Breast epithelium (tissue), 4 donors: ENCODE measurements around the gene SLC9A8. TPM values are rescaled to one million over a fixed set of nuclear protein-coding genes. Genes with fewer than 3 reads are reported as not detected.

Experiments
- DNase-seq, 2 donors: peaks; one replicate each; pipeline ENCODE4 v3.0.0-alpha.2; 2019; ENCODE audit warnings: low spot score in 2 of 2
- H3K27ac ChIP-seq, 2 donors: fragments of 200-600 bp; sonication (generic) in 1 of 2; one replicate each; pipeline ENCODE4 v1.5.1; 2016 to 2019; ENCODE audit warnings: mild to moderate bottlenecking in 1 of 2
- H3K27me3 ChIP-seq, 2 donors: fragments of 200-600 bp; sonication (generic) in 1 of 2; one replicate each; pipeline versions ENCODE4 v1.5.1 to v1.6.0; 2017 to 2019; ENCODE audit warnings: control low read depth in 1 of 2, mild to moderate bottlenecking in 1 of 2
- H3K36me3 ChIP-seq: fragments of 200-600 bp; one replicate; pipeline ENCODE4 v1.5.1; 2019
- H3K4me1 ChIP-seq, 2 donors: fragments of 200-600 bp; sonication (generic); one replicate each; pipeline ENCODE4 v1.5.1; 2016 to 2019; ENCODE audit warnings: control low read depth in 1 of 2
- H3K4me3 ChIP-seq, 3 donors: fragments of 200-600 bp; sonication (generic); 1 replicate in 2 of 3; 2 replicates in 1 of 3; pipeline ENCODE4 v1.5.1; 2016 to 2019; ENCODE audit warnings: mild to moderate bottlenecking in 3 of 3, moderate library complexity in 2 of 3
- H3K9me3 ChIP-seq, 2 donors: fragments of 200-600 bp; sonication (generic) in 1 of 2; one replicate each; pipeline ENCODE4 v1.5.1; 2016 to 2019; ENCODE audit warnings: control low read depth in 1 of 2
- POLR2A ChIP-seq: fragments of 450-650 bp; IDR thresholded peaks from one replicate; pipeline ENCODE4 v1.6.1; 2016; ENCODE audit warnings: antibody characterized with exemption, mild to moderate bottlenecking, moderate library complexity
- POLR2AphosphoS5 ChIP-seq, 3 donors: sonication (generic); formaldehyde crosslinking; IDR thresholded peaks; one replicate each; pipeline ENCODE4 v1.6.1; 2017; ENCODE audit warnings: antibody characterized with exemption in 3 of 3
- intact Hi-C: fragments of 100-400 bp; cut with DNase I; formaldehyde crosslinking; loops from one replicate; pipeline ENCODE4 v1.15.1; 2023; ENCODE audit warnings: low total_unique reads
- total RNA-seq, 3 donors: library from RNA; depleted of rRNA; stranded (reverse); fragments of >200 nt; gene quantifications; one replicate each; pipeline ENCODE4 v1.1.0, GENCODE V29; 2016
- TF ChIP-seq, protein P1 (sequence below), 3 donors: fragments of 450-650 bp; IDR thresholded peaks; one replicate each; pipeline ENCODE4 v1.5.1; 2016 to 2017; ENCODE audit warnings: antibody characterized with exemption in 3 of 3, mild to moderate bottlenecking in 3 of 3, moderate library complexity in 3 of 3

The SLC9A8 gene
- total RNA-seq, 3 donors from 2014 or later, result 11.8 to 13.5 (median 13.3) TPM

DNA sequence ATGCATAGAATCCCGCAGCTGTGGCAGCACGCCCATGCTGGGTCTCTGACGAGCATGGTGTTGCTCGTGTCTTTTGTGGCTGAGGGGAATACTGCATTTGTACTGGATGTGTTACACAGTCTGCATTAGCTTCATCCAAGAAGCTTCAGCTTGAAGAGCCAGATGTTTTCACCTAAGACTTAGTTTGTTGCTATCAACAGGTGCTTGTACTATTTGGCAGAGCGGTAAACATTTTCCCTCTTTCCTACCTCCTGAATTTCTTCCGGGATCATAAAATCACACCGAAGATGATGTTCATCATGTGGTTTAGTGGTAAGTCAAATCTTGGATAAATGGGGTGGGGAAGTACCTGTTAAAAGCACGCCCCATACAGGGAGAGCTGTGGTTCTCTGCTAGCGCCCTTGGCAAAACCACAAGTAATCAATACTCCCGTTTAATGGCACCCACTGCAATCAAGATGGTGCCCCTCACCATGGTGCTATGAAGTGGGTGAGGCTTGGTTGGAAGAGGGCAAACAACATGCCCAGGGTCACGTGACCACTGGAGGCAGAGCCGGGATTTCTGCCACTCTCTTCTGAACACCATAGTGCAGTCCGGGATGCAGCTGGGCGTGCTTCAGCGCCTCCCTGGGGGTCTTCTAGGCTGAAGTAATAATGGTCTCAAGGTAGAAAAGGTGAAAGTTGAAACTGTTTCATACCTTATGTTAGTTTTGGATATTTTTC lies 68.3 kb downstream of the SLC9A8 start:
- no peaks in the 10 kb centered on the region for H3K27me3 ChIP-seq
- intact Hi-C loops, result no loop called here
- no peak for DNase-seq
- H3K9me3 ChIP-seq, result no peaks in the 10 kb centered on the region
- H3K36me3 ChIP-seq, result peaks cover 5% of the 10 kb centered on the region
- no peak overlapping the region for H3K4me3 ChIP-seq
- no peak overlapping the region for H3K27ac ChIP-seq
- no peaks in the 10 kb centered on the region for H3K4me1 ChIP-seq
- TF ChIP-seq POLR2AphosphoS5 (IDR thresholded peaks at IDR 0.05) (no peak), POLR2A (no peak)
- TF ChIP-seq, protein P1, sequence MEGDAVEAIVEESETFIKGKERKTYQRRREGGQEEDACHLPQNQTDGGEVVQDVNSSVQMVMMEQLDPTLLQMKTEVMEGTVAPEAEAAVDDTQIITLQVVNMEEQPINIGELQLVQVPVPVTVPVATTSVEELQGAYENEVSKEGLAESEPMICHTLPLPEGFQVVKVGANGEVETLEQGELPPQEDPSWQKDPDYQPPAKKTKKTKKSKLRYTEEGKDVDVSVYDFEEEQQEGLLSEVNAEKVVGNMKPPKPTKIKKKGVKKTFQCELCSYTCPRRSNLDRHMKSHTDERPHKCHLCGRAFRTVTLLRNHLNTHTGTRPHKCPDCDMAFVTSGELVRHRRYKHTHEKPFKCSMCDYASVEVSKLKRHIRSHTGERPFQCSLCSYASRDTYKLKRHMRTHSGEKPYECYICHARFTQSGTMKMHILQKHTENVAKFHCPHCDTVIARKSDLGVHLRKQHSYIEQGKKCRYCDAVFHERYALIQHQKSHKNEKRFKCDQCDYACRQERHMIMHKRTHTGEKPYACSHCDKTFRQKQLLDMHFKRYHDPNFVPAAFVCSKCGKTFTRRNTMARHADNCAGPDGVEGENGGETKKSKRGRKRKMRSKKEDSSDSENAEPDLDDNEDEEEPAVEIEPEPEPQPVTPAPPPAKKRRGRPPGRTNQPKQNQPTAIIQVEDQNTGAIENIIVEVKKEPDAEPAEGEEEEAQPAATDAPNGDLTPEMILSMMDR (IDR thresholded peaks at IDR 0.05), result no peak

DNA sequence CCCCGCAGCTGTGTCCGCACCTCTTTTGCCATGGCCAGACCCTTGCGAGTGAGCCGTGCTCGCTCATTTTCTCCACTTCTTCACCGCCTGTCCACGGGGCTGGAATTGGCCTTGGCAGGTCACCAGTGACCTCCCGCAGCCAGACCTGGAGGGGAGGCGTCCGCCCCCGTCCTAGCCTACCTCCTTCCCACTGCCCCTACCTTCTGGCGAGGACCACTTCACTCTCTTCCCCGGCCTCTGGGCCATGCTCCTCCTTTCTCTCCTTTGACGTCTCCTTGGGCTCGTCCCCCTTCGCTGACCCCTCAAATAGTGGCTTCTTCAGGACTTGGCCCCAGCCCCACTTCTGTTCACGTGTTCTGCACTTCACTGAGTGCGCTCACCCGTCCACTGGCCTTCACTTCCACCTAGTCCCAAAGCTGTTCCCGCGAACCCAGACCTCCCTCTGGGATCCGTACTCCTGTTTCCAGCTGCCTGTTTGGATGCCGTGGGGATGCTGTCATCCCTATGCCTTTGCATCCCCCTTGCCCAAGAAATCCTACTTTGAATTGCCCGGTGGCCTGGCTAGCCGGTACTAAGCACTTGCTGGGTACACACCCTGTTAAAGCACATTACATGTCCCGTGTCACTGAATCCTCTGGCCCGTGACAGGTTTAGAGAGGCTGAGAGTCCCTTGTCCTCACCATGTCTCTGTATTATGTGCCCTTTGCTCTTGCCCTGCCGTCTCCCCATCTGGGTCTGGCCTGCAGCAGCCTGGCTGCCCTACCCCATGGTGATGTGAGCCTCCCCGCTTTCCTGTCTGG lies 69.7 kb downstream of the SLC9A8 start:
- peak in 1 of 2 donors; percentile 24 for DNase-seq
- H3K4me3 ChIP-seq, result no peak overlapping the region
- no peak overlapping the region for H3K27ac ChIP-seq
- H3K4me1 ChIP-seq, result no peaks in the 10 kb centered on the region
- no peaks in the 10 kb centered on the region for H3K9me3 ChIP-seq
- no peak for TF ChIP-seq POLR2A
- TF ChIP-seq, protein P1 (IDR thresholded peaks at IDR 0.05), result no peak
- no peak for TF ChIP-seq POLR2AphosphoS5 (IDR thresholded peaks at IDR 0.05)
- H3K27me3 ChIP-seq, result no peaks in the 10 kb centered on the region
- intact Hi-C loops, result no loop called here
- H3K36me3 ChIP-seq, result peaks cover 5% of the 10 kb centered on the region

DNA sequence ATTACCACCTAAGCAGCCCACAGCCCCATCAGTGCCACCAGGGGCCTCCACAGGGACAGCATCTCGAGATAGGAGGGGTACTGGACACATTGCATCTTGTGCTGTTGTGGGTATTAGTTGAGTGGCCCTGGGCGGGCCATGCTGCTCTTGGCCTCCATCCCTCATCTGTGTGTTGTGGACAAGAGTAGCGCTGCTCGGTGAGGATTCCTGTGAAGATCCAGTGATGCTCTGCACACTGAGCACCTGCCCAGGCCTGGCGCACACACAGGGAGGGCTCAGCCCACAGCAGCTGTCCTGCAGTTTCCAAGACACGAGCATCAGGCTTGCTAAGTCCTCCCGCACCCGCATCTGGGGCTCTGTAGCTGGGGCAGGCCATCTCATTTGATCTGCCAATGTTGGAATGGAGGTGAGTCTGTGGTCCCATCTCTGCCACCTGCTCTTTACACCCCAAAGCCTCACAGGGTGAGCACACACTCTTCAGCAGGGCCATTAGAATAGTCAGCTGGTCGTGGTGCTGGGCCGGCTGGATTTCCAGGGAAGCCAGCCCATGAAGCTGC lies 70.7 kb downstream of the SLC9A8 start:
- no peaks in the 10 kb centered on the region for H3K27me3 ChIP-seq
- peaks cover 0 to 3% of the 10 kb centered on the region in 2 donors for H3K4me1 ChIP-seq
- intact Hi-C loops, result no loop called here
- H3K4me3 ChIP-seq, result no peak overlapping the region
- TF ChIP-seq POLR2A (no peak), POLR2AphosphoS5 (IDR thresholded peaks at IDR 0.05) (no peak)
- TF ChIP-seq, protein P1 (IDR thresholded peaks at IDR 0.05), result no peak
- H3K27ac ChIP-seq, result no peak overlapping the region
- peak in 1 of 2 donors; percentile 14 for DNase-seq
- peaks cover 5% of the 10 kb centered on the region for H3K36me3 ChIP-seq
- no peaks in the 10 kb centered on the region for H3K9me3 ChIP-seq

DNA sequence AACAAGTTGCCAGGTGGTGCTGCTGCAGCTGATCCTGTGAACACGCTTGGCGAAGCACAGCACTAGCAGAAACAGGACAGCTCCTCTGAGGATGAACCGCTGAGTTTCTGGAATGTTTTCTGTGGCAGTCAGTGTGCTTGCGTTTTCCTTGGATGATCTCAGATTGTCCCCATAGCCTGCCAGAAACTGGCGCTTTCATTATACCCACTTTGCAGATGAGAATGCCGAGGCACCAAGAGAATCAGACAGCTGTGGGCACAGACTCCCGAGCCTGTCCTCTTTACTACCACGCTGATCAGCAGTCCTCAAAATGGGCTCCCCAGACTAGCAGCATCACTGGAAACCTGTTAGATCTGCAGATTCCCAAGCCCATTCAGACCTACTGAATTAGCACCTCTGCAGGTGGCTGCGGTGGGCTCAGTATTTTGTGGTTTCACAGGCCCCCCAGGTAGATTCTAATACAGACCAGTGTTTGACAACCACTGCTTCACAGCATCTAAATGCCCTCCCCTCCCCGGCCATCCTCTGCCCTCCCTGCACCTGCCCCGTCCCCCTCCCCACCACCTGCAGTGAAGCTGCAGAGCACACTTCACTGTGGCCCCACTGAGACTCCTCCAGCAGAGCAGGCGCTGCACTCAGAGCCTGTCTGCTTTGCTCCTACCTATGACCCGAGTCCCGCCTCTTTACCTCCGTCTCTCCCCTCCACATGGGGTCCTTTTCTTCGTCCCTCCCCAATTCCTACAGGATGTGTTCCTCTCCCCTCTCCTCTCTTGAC lies 73.1 kb downstream of the SLC9A8 start:
- Histone ChIP-seq H3K4me1 (peaks cover 0 to 3% of the 10 kb centered on the region in 2 donors), H3K27ac (no peak overlapping the region), H3K4me3 (no peak overlapping the region), H3K27me3 (no peaks in the 10 kb centered on the region), H3K9me3 (no peaks in the 10 kb centered on the region), H3K36me3 (peaks cover 5% of the 10 kb centered on the region)
- TF ChIP-seq POLR2A (no peak), POLR2AphosphoS5 (IDR thresholded peaks at IDR 0.05) (no peak)
- TF ChIP-seq, protein P1 (IDR thresholded peaks at IDR 0.05), result no peak
- intact Hi-C loops, result no loop called here
- no peak for DNase-seq
